B cell (primary cell): ENCODE measurements around the gene ZBTB24. TPM values are rescaled to one million over a fixed set of nuclear protein-coding genes. Genes with fewer than 3 reads are reported as not detected.
"Not testable (repeated sequence)": the region's sequence is repeated elsewhere in the genome, so short reads cannot be mapped to it uniquely, and the experiment has no call there.

Experiments used
- ATAC-seq: fragments of 200-7000 bp; cut with Tn5 transposase; one replicate; pipeline ENCODE4 v1.10.0; 2021; ENCODE audit warnings: low read depth, mild to moderate bottlenecking, moderate number of reproducible peaks, moderate library complexity
- CTCF ChIA-PET: fragments of 350-600 bp; sonication (Branson Sonifier 250); formaldehyde crosslinking; loops from one replicate; lab custom pipeline; 2021; ENCODE audit warnings: antibody characterized with exemption, inconsistent platforms; lab: Charles Lee
- POLR2A ChIA-PET: fragments of 350-600 bp; sonication (Branson Sonifier 250); formaldehyde crosslinking; loops from one replicate; lab custom pipeline; 2021; ENCODE audit warnings: antibody characterized with exemption; lab: Charles Lee
- DNase-seq: peaks from one replicate; pipeline ENCODE4 v3.0.0; 2013
- H2AFZ ChIP-seq: 2 replicates; pipeline ENCODE4 v1.6.1; 2012; ENCODE audit warnings: mild to moderate bottlenecking, low read depth, low read length; ENCODE audit not compliant: insufficient read depth, poor library complexity, severe bottlenecking
- H3K27ac ChIP-seq, 2 donors: 1 replicate in 1 of 2; 2 replicates in 1 of 2; pipeline ENCODE4 v1.5.1; 2012 to 2013; ENCODE audit warnings: low read length in 2 of 2, mild to moderate bottlenecking in 2 of 2, moderate library complexity in 1 of 2
- H3K27me3 ChIP-seq, 4 experiments: fragments of 200-600 bp in 1 of 4; sonication (generic) in 1 of 4; replicated peaks in 1 of 4; 1 replicate in 2 of 4; 2 replicates in 2 of 4; pipeline versions ENCODE4 v1.6.1 to v1.7.0; 2013 to 2016; ENCODE audit warnings: low read length in 3 of 4, mild to moderate bottlenecking in 2 of 4, mixed read lengths in 1 of 4, moderate library complexity in 1 of 4; ENCODE audit not compliant: insufficient read depth in 4 of 4, control insufficient read depth in 3 of 4; ENCODE audit errors: control extremely low read depth in 1 of 4
- H3K36me3 ChIP-seq, 2 experiments: replicated peaks in 1 of 2; 1 replicate in 1 of 2; 2 replicates in 1 of 2; pipeline versions ENCODE4 v1.6.1 to v1.7.1; 2013; ENCODE audit warnings: low read length in 1 of 2; ENCODE audit not compliant: insufficient read depth in 2 of 2, control insufficient read depth in 1 of 2; ENCODE audit errors: control extremely low read depth in 1 of 2, extremely low read depth in 1 of 2
- H3K4me1 ChIP-seq, 2 donors: fragments of 200-600 bp in 1 of 2; sonication (generic) in 1 of 2; 1 replicate in 1 of 2; 2 replicates in 1 of 2; pipeline versions ENCODE4 v1.5.1 to v1.6.1; 2013 to 2017; ENCODE audit warnings: low read length in 2 of 2; ENCODE audit not compliant: control insufficient read depth in 2 of 2, insufficient read depth in 2 of 2
- H3K4me2 ChIP-seq: replicated peaks from 2 replicates; pipeline ENCODE3; 2012; ENCODE audit warnings: mild to moderate bottlenecking, low read depth, low read length; ENCODE audit not compliant: poor library complexity, severe bottlenecking
- H3K4me3 ChIP-seq, 5 experiments: fragments of 200-600 bp in 1 of 5; sonication (generic) in 1 of 5; 1 replicate in 3 of 5; 2 replicates in 2 of 5; pipeline versions ENCODE4 v1.5.1 to v1.7.0; 2011 to 2016; ENCODE audit warnings: low read length in 4 of 5, mild to moderate bottlenecking in 4 of 5, low read depth in 2 of 5, control low read depth in 1 of 5, moderate library complexity in 1 of 5; ENCODE audit not compliant: insufficient read depth in 1 of 5; ENCODE audit errors: control extremely low read depth in 1 of 5, extremely low read depth in 1 of 5
- H3K79me2 ChIP-seq: fragments of 200-600 bp; sonication (generic); one replicate; pipeline ENCODE4 v1.6.0; 2016; ENCODE audit warnings: low read length; ENCODE audit not compliant: control insufficient read depth, insufficient read depth
- H3K9ac ChIP-seq: fragments of 200-600 bp; sonication (generic); 2 replicates; pipeline ENCODE4 v1.6.1; 2017; ENCODE audit warnings: mild to moderate bottlenecking, low read length, moderate library complexity
- H3K9me3 ChIP-seq, 3 donors: one replicate each; pipeline versions ENCODE4 v1.6.1 to v1.7.1; 2013; ENCODE audit warnings: low read length in 2 of 3; ENCODE audit not compliant: control insufficient read depth in 2 of 3, insufficient read depth in 1 of 3; ENCODE audit errors: control extremely low read depth in 1 of 3
- H4K20me1 ChIP-seq: 2 replicates; pipeline ENCODE4 v1.6.0; 2012; ENCODE audit warnings: mild to moderate bottlenecking, low read length; ENCODE audit not compliant: insufficient read depth, control insufficient read depth, poor library complexity, severe bottlenecking
- H3K27ac Mint-ChIP-seq: one replicate; pipeline ENCODE4 v1.8.0; 2021; ENCODE audit warnings: mixed read lengths
- H3K27me3 Mint-ChIP-seq: one replicate; pipeline ENCODE4 v1.8.0; 2021; ENCODE audit warnings: mixed read lengths
- H3K4me1 Mint-ChIP-seq: one replicate; pipeline ENCODE4 v1.8.0; 2021; ENCODE audit warnings: mixed read lengths
- H3K4me3 Mint-ChIP-seq: one replicate; pipeline ENCODE4 v1.8.0; 2021; ENCODE audit warnings: mixed read lengths
- H3K9me3 Mint-ChIP-seq: one replicate; pipeline ENCODE4 v1.8.0; 2022; ENCODE audit warnings: mixed read lengths; ENCODE audit not compliant: insufficient read depth
- CTCF ChIP-seq: fragments of 200-600 bp; IDR thresholded peaks from one replicate; pipeline ENCODE4 v1.8.0; 2022; ENCODE audit warnings: antibody characterized with exemption, mild to moderate bottlenecking
- EZH2 ChIP-seq: IDR thresholded peaks from 2 replicates; pipeline ENCODE4 v1.6.1; 2012; ENCODE audit warnings: borderline replicate concordance, low read depth, mild to moderate bottlenecking, moderate library complexity, low read length; ENCODE audit not compliant: insufficient read depth, poor library complexity, severe bottlenecking
- WGBS: methylation state at CpG from one replicate; pipeline ENCODE4 v1.1.5; 2013; ENCODE audit warnings: missing lambda C conversion rate; ENCODE audit not compliant: insufficient coverage; 5-methylcytosine and 5-hydroxymethylcytosine counted together
- intact Hi-C: fragments of 100-400 bp; cut with micrococcal nuclease; formaldehyde crosslinking; loops from one replicate; pipeline ENCODE4 v1.10.0; 2022
- polyA plus RNA-seq: library from polyadenylated mRNA; depleted of rRNA; stranded (reverse); fragments of >200 nt; gene quantifications from 2 replicates; pipeline ENCODE4 v1.2.3, GENCODE V29; 2012
- total RNA-seq, 2 donors: library from RNA; stranded (reverse); fragments of 120-200 nt in 1 of 2; gene quantifications; 1 replicate in 1 of 2; 2 replicates in 1 of 2; pipeline versions ENCODE4 v1.2.3 to v1.2.4, GENCODE V29; 2013 to 2022

Gene ZBTB24
- total and polyA plus RNA-seq, 2 donors (not counting 1 experiment from before 2014, with no cell fraction given), result 10.6 to 31.4 TPM

GRCh38 chr6:109461205-109461604, 21.8 kb downstream of the ZBTB24 start:
- Histone ChIP-seq H3K36me3 (peaks cover 0 to 42% of the 10 kb centered on the region in 2 experiments), H3K27ac (peak overlapping the region in 1 of 2 donors; percentile 98), H3K79me2 (peaks cover 27% of the 10 kb centered on the region), H3K4me1 (peaks cover 40 to 49% of the 10 kb centered on the region in 2 donors)
- H3K4me3 ChIP-seq, ATAC-seq, intact Hi-C loops, H4K20me1 ChIP-seq, H3K9me3 ChIP-seq, POLR2A ChIA-PET, H3K9me3 Mint-ChIP-seq, DNase-seq, H3K4me2 ChIP-seq, H2AFZ ChIP-seq, H3K9ac ChIP-seq, H3K27me3 ChIP-seq, H3K27me3 Mint-ChIP-seq, H3K4me3 Mint-ChIP-seq: not testable (repeated sequence)
- peaks cover 74% of the 10 kb centered on the region for H3K4me1 Mint-ChIP-seq
- peak overlapping the region; percentile 57 for H3K27ac Mint-ChIP-seq
- WGBS, result no CpG with 5 or more reads among the region's 1 CpG
- CTCF ChIA-PET, result interaction anchor here (1.4 to 6.4 kb wide), 2 partner anchors 16 to 19 kb away, joined by 3 to 42 read pairs; partner anchors contain the start of gene ZBTB24

- Histone ChIP-seq H3K4me1 (peaks cover 43 to 50% of the 10 kb centered on the region in 2 donors), H3K4me2 (peak overlapping the region; percentile 33), H3K9me3 (peaks cover 0 to 2% (median 0%) of the 10 kb centered on the region in 3 donors), H2AFZ (no peak overlapping the region), H3K9ac (no peak overlapping the region), H3K36me3 (peaks cover 0 to 33% of the 10 kb centered on the region in 2 experiments), H3K79me2 (peaks cover 23% of the 10 kb centered on the region), H3K27me3 (no peaks in the 10 kb centered on the region), H4K20me1 (peaks cover 4% of the 10 kb centered on the region), H3K27ac (peak overlapping the region; percentile 15 to 98), H3K4me3 (no peak overlapping the region)
- ChIA-PET POLR2A (interaction anchor here (0.6 to 1.1 kb wide), 4 partner anchors 18 to 84 kb away, joined by 3 to 5 read pairs (median 3); partner anchors contain the start of genes PPIL6, SMPD2 and ZBTB24), CTCF (interaction anchor here (0.7 to 6.4 kb wide), 9 partner anchors 10 to 579 kb away, joined by 3 to 42 read pairs (median 4); partner anchors contain the start of gene ZBTB24)
- H3K4me3 Mint-ChIP-seq, result no peak overlapping the region
- intact Hi-C loops, result no loop called here
- peaks cover 66% of the 10 kb centered on the region for H3K4me1 Mint-ChIP-seq
- DNase-seq, result peak; percentile 35
- H3K27ac Mint-ChIP-seq, result peak overlapping the region; percentile 82
- H3K9me3 Mint-ChIP-seq, result no peaks in the 10 kb centered on the region
- ATAC-seq, result no peak
- TF ChIP-seq CTCF, result no peak
- no peak for TF ChIP-seq EZH2
- WGBS, result 67% methylated on average over 1 of the region's 3 CpGs
- H3K27me3 Mint-ChIP-seq, result no peaks in the 10 kb centered on the region
These were observed 22.7 kb downstream of the ZBTB24 start for GRCh38 chr6:109460161-109460829.
